Uterus (tissue), 2 donors: ENCODE measurements around the gene TBKBP1.

Experiments
- CTCF ChIP-seq, 4 experiments: fragments of 200-600 bp in 2 of 4; fragments of 450-650 bp in 2 of 4; sonication (generic) in 2 of 4; IDR thresholded peaks; one replicate each; pipeline ENCODE4 v1.5.1; 2016 to 2019; ENCODE audit warnings: antibody characterized with exemption in 4 of 4, mild to moderate bottlenecking in 2 of 4, moderate library complexity in 1 of 4
- POLR2A ChIP-seq, 2 donors: fragments of 450-650 bp; IDR thresholded peaks; one replicate each; pipeline ENCODE4 v1.6.1; 2016; ENCODE audit warnings: antibody characterized with exemption in 2 of 2, mild to moderate bottlenecking in 1 of 2, moderate library complexity in 1 of 2

- TF ChIP-seq CTCF (IDR thresholded peaks at IDR 0.05) (no peak), POLR2A (IDR thresholded peaks at IDR 0.05) (no peak)
These were observed 9.7 kb downstream of the TBKBP1 start for GRCh38 chr17:47703671-47704070.
